HG03457 (cell line): ENCODE data around the gene C10orf71.

Source experiments
- ATAC-seq: cut with Tn5 transposase; IDR thresholded peaks from one replicate; pipeline ENCODE4 v1.9.1; 2021; ENCODE audit warnings: moderate number of reproducible peaks; ENCODE audit not compliant: unreplicated experiment

The C10orf71 gene

DNA sequence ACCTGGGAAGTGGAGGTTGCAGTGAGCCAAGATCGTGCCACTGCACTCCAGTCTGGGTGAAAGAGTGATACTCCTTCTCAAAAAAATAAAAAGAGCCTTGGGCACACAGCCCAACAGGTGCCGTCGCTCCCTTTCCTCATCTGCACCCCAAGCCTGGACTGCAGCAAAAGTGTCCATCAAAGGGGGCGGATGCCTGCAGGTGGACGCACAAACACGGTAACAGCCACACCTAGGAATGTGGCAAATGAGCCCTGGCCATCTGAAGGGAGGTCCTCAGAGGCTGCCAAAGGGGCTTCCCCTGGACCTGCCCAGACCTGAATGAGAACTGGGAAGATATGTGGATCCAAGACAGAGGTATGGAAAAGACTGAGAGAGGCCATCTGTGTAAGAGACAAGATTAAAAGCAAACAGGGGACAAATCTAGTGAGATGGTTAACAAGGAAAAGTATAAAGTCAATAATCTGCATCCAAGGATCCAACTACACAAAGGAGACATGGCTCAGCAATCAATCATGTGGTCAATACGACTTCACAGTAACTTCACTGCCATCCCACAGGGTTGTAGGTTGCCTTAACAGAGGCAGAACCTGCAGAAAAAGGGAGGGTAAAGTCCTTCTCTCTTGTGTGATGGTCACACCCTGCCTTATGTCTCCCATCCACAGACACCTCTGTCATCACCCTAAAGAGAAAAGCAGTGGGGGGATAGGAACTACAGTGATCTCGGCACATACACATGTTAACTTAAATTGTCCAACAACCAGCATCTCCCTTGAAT, 71.5 kb downstream of the C10orf71 start:
- no peak for ATAC-seq

DNA sequence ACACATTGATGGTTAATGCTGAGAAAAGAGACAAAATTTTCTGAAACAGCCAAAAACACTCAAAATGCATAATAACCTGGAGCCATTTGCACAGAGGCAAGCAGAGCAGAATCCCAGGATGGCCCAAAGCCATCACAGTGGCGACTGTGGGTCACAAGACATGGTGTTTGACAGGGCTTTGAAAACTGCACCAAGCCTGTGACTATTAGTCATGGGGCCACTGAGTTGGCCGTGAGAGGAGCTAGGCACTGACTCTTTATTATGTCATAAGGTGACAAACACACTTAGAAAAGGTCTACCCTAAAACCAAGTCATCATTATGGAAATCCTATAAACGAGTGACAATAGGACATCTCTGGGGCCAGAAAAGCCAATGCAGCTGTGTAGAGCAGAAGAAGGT, 73.0 kb downstream of the C10orf71 start:
- ATAC-seq: no peak

DNA sequence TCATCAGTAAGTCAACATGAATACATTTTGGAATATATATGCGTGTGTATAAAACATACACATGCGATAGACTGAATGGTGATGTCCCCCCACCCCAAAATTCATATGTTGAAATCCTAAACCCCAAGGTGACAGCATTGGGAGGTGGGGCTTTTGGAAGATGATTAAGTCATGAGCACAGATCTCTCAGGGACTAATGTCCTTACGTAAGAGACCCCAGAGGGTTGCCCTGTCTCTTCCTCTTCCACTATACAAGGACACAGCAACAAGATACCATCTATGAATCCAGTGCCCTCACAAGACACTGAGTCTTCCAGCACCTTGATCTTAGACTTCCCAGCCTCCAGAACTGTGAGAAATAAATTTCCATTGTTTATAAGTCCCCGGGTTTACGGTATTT, 74.4 kb downstream of the C10orf71 start:
- ATAC-seq: no peak

DNA sequence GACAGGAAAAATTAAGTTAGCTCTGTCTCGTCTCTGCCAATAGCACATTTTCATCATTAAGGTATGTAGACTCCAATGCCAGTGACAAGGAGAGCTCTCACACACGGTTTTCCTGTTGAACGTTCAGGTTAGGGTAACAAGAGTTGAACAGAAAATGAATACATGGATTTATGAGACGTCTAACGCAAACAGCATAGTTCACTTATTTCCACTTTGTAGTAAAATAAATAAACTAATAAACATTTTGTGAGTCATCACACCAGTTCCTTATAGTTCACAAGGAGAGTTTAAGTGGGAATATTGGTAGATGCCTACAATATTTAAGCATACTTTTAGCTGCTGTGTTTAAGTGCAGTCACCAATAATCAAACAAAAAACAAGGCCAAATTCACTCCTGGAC, 75.8 kb downstream of the C10orf71 start:
- no peak for ATAC-seq

DNA sequence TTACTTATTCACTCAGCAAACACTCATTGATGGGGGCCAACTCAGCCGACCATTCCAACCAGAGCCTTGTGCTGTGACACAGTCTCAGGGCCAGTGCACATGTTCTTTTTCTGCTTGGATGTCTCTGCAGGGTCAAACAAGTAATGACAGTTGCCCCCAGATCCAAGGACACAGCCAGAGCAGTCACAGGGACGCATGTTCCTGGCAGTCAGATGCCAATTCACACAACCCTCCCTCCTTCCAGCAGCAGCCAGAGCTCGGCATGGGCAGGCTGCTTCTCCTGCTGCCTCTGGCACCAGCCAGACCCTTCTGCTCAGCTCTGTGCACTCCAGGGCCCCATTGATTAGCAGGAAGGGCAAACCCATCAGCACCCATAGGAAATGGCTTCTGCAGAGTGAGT, 76.6 kb downstream of the C10orf71 start:
- ATAC-seq: no peak
